Keratinocyte (primary cell): Measurements from ENCODE around the gene AGMAT. TPM values are rescaled to one million over a fixed set of nuclear protein-coding genes. Genes with fewer than 3 reads are reported as not detected.

ENCODE experiments used
- DNase-seq: peaks from one replicate; pipeline ENCODE4 v3.0.0-alpha.2; 2011; ENCODE audit warnings: low read depth, missing footprints, low spot score
- FAIRE-seq: peaks from 2 replicates; lab custom pipeline; 2011; peaks lifted over from hg19 to GRCh38; lab: Jason Lieb, UNC
- H2AFZ ChIP-seq: 2 replicates; pipeline ENCODE4 v1.6.0; 2012; ENCODE audit warnings: low read length, control low read depth, inconsistent platforms; ENCODE audit not compliant: control insufficient read depth
- H3K27ac ChIP-seq: 2 replicates; pipeline ENCODE4 v1.5.1; 2011; ENCODE audit warnings: low read length; ENCODE audit not compliant: control insufficient read depth, insufficient read depth
- H3K27me3 ChIP-seq: 3 replicates; pipeline ENCODE4 v1.6.0; 2011; ENCODE audit warnings: low read length; ENCODE audit not compliant: control insufficient read depth, insufficient read depth; ENCODE audit errors: extremely low read depth
- H3K36me3 ChIP-seq, 2 experiments: 2 replicates in 1 of 2; 3 replicates in 1 of 2; pipeline ENCODE4 v1.5.1; 2011; ENCODE audit warnings: low read length in 2 of 2, mild to moderate bottlenecking in 1 of 2; ENCODE audit not compliant: control insufficient read depth in 2 of 2, insufficient read depth in 2 of 2; ENCODE audit errors: extremely low read depth in 1 of 2
- H3K4me1 ChIP-seq: 3 replicates; pipeline ENCODE4 v1.5.1; 2011; ENCODE audit warnings: low read length; ENCODE audit not compliant: control insufficient read depth, insufficient read depth; ENCODE audit errors: extremely low read depth
- H3K4me2 ChIP-seq: 3 replicates; pipeline ENCODE4 v1.6.0; 2011; ENCODE audit warnings: low read depth, low read length; ENCODE audit not compliant: control insufficient read depth, insufficient read depth; ENCODE audit errors: extremely low read depth
- H3K4me3 ChIP-seq, 3 experiments: fragments of 200-600 bp in 1 of 3; sonication (generic) in 1 of 3; 2 replicates in 2 of 3; 3 replicates in 1 of 3; pipeline ENCODE4 v1.5.1; 2011 to 2016; ENCODE audit warnings: low read length in 3 of 3, mild to moderate bottlenecking in 3 of 3, control low read depth in 2 of 3, inconsistent platforms in 1 of 3, low read depth in 1 of 3, mixed read lengths in 1 of 3, mixed run types in 1 of 3, moderate library complexity in 1 of 3; ENCODE audit not compliant: control insufficient read depth in 2 of 3, insufficient read depth in 2 of 3; ENCODE audit errors: extremely low read depth in 1 of 3
- H3K79me2 ChIP-seq: 2 replicates; pipeline ENCODE4 v1.6.0; 2012; ENCODE audit warnings: low read length; ENCODE audit not compliant: control insufficient read depth, insufficient read depth
- H3K9ac ChIP-seq: 3 replicates; pipeline ENCODE4 v1.6.0; 2011; ENCODE audit warnings: low read length; ENCODE audit not compliant: control insufficient read depth, insufficient read depth; ENCODE audit errors: extremely low read depth
- H3K9me1 ChIP-seq: 3 replicates; pipeline ENCODE4 v1.6.0; 2011; ENCODE audit warnings: low read length; ENCODE audit not compliant: control insufficient read depth, insufficient read depth; ENCODE audit errors: extremely low read depth
- H3K9me3 ChIP-seq: 2 replicates; pipeline ENCODE4 v1.5.1; 2012; ENCODE audit warnings: low read depth, low read length; ENCODE audit not compliant: control insufficient read depth
- H4K20me1 ChIP-seq: 3 replicates; pipeline ENCODE4 v1.6.0; 2011; ENCODE audit warnings: low read length; ENCODE audit not compliant: control insufficient read depth, insufficient read depth; ENCODE audit errors: extremely low read depth
- CTCF ChIP-seq, 3 experiments: IDR thresholded peaks in 1 of 3; conservative IDR thresholded peaks in 1 of 3; optimal IDR thresholded peaks in 1 of 3; 2 replicates in 2 of 3; 3 replicates in 1 of 3; pipeline versions ENCODE3 to v1.5.1; 2011; ENCODE audit warnings: low read length in 3 of 3, mild to moderate bottlenecking in 3 of 3, moderate library complexity in 2 of 3, control low read depth in 1 of 3, inconsistent platforms in 1 of 3; ENCODE audit not compliant: insufficient read depth in 2 of 3; ENCODE audit errors: extremely low read depth in 1 of 3
- EZH2 ChIP-seq: IDR thresholded peaks from one replicate; pipeline ENCODE4 v1.6.1; 2012; ENCODE audit warnings: inconsistent platforms, mild to moderate bottlenecking, low read length, moderate library complexity
- dilution Hi-C: fragments of 300-500 bp; cut with MboI; formaldehyde crosslinking; loops from one replicate; pipeline ENCODE4 v1.7.0; 2020; ENCODE audit warnings: low sequenced_read_pairs; ENCODE audit not compliant: extremely low pct_ligation_motif_present
- polyA plus RNA-seq, 5 experiments: library from polyadenylated mRNA; depleted of rRNA in 3 of 5; stranded (reverse) in 3 of 5; stranded (forward) in 1 of 5; unstranded in 1 of 5; fragments of >200 nt; gene quantifications; 1 replicate in 1 of 5; 2 replicates in 3 of 5; 3 replicates in 1 of 5; pipeline versions ENCODE4 v1.2.1 to v1.2.3, GENCODE V29; 2011 to 2012; ENCODE audit warnings: missing spikeins in 2 of 5, low read depth in 1 of 5, low replicate concordance in 1 of 5

Gene AGMAT
- polyA plus RNA-seq, 1 donor (not counting 4 experiments of a cell fraction or from before 2014, with no cell fraction given): 0.21 TPM

- DNase-seq (no peak), FAIRE-seq (no peak)
- Histone ChIP-seq H2AFZ (no peak overlapping the region), H3K9me1 (no peaks in the 10 kb centered on the region), H3K9me3 (no peaks in the 10 kb centered on the region), H3K79me2 (no peaks in the 10 kb centered on the region), H3K9ac (no peak overlapping the region), H3K36me3 (peaks cover 16 to 25% of the 10 kb centered on the region in 2 experiments), H3K4me2 (no peak overlapping the region), H4K20me1 (no peaks in the 10 kb centered on the region), H3K27ac (no peak overlapping the region), H3K4me3 (no peak overlapping the region), H3K4me1 (no peaks in the 10 kb centered on the region), H3K27me3 (no peaks in the 10 kb centered on the region)
- dilution Hi-C loops: no loop called here
- TF ChIP-seq CTCF (optimal IDR thresholded peaks at IDR 0.05 in 1 of 3, IDR thresholded peaks at IDR 0.05 in 1 of 3, conservative IDR thresholded peaks at IDR 0.05 in 1 of 3; ENCODE audit: extremely low read depth in 1 of 3, insufficient read depth in 2 of 3, low read length in 3 of 3) (no peak), EZH2 (no peak)
These were observed 14.0 kb downstream of the AGMAT start for GRCh38 chr1:15570861-15571260.

- H3K27me3 ChIP-seq: no peaks in the 10 kb centered on the region
- FAIRE-seq (no peak), DNase-seq (no peak)
- H3K9ac ChIP-seq: no peak overlapping the region
- H3K36me3 ChIP-seq: peaks cover 21 to 34% of the 10 kb centered on the region in 2 experiments
- H3K79me2 ChIP-seq: no peaks in the 10 kb centered on the region
- no peaks in the 10 kb centered on the region for H3K9me3 ChIP-seq
- H3K4me3 ChIP-seq: no peak overlapping the region
- no peaks in the 10 kb centered on the region for H3K4me1 ChIP-seq
- H4K20me1 ChIP-seq: no peaks in the 10 kb centered on the region
- TF ChIP-seq EZH2 (no peak), CTCF (optimal IDR thresholded peaks at IDR 0.05 in 1 of 3, IDR thresholded peaks at IDR 0.05 in 1 of 3, conservative IDR thresholded peaks at IDR 0.05 in 1 of 3; ENCODE audit: extremely low read depth in 1 of 3, insufficient read depth in 2 of 3, low read length in 3 of 3) (no peak)
- H3K9me1 ChIP-seq: no peaks in the 10 kb centered on the region
- H3K4me2 ChIP-seq: no peak overlapping the region
- no peak overlapping the region for H3K27ac ChIP-seq
- dilution Hi-C loops: no loop called here
- H2AFZ ChIP-seq: no peak overlapping the region
These were observed 16.3 kb downstream of the AGMAT start for GRCh38 chr1:15568387-15569073.
